GM12874 (cell line): ENCODE measurements around the gene TJP1.

ENCODE experiments used
- TF ChIP-seq, protein P1 (sequence below): IDR thresholded peaks from 2 replicates; pipeline ENCODE4 v1.5.1; 2011; ENCODE audit warnings: low read depth, mild to moderate bottlenecking, control low read depth, low read length, moderate library complexity; ENCODE audit not compliant: insufficient read depth

Gene TJP1

DNA sequence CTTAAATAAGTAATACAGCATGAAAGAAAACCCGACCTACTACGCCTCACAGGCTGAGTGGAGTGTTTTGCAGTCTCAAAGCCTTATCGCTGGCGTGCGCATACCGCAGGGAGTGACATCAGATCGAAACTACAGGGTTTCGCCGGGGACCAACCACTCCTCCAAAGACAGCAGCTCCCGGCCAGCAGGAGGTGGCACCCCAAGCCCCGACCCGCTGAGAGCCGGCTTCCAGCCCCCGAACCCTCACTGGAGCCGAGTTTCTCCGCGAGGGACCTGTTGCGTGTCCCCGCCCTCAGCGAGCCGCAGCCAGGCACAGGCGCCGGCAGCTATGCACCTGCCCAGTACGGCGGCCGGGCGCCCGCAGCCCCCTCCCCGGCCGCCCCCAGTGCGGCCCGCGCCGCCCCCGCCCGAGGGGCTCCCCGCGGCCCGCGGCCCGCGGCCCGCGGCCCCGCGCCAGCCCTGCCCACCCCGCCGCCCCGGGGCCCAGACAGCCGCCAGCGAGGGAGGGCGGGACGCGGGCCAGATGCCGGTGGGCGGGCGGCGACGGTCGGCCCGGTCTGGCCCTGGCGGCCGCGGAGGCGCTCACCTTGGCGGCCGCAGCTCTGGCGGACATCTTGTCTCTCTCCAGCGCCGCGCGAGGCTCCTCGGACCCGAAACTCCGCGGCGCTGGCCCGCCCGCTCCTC is 710 bp downstream of the TJP1 start:
- TF ChIP-seq, protein P1, sequence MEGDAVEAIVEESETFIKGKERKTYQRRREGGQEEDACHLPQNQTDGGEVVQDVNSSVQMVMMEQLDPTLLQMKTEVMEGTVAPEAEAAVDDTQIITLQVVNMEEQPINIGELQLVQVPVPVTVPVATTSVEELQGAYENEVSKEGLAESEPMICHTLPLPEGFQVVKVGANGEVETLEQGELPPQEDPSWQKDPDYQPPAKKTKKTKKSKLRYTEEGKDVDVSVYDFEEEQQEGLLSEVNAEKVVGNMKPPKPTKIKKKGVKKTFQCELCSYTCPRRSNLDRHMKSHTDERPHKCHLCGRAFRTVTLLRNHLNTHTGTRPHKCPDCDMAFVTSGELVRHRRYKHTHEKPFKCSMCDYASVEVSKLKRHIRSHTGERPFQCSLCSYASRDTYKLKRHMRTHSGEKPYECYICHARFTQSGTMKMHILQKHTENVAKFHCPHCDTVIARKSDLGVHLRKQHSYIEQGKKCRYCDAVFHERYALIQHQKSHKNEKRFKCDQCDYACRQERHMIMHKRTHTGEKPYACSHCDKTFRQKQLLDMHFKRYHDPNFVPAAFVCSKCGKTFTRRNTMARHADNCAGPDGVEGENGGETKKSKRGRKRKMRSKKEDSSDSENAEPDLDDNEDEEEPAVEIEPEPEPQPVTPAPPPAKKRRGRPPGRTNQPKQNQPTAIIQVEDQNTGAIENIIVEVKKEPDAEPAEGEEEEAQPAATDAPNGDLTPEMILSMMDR = no peak

DNA sequence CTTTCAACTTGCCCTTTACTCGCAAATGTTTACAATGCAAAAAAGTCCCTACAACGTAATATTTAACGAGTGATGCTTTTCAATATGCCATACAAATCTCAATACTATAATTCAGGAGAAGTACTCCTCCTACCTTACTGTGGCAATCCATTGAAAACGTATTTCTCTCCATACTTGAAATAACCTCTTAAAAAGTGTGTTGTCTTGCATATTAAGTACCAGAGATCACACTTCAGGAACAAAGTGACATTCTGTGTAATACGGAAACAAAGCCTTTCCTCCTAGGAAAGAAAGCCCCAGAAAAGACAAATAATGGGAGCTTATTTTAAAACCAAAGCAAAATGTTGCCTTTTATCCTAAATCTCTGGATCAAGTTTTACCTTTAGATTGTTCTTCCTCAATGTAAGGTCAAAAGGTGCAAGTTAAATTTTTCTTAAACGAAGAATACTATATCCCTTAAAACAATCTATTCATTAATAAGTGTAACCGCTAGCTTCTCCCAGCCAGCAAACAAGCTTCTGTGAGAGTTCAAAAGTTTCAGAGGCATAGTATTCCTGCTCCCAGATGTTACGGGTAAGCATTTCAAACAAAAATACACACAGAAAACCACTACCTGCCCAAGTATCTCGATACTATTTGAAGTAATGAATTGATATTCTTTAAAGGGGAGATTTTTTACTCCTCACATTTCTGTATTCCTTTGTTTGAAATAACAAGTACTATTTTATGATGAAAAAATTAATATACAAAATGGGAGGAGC is 1.7 kb downstream of the TJP1 start:
- TF ChIP-seq, protein P1 = no peak

DNA sequence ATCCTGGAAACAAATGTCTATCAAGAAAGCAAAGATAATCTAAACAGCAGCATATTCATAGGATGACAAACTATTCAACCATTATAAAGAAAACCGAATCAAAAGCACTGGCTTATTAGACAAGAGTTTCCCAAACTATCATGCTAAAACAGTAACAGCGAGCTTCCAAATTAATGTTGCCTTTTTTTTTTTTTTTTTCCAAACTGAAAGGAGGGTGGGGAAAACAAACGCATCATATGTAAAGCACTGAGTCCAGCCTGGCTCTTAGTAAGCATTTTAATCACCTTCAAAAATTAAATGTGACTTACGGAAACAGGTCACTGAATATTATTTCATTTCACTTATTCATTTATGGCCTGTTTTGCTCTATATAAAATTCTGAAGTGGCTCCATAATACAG is 2.3 kb downstream of the TJP1 start:
- TF ChIP-seq, protein P1 = no peak

DNA sequence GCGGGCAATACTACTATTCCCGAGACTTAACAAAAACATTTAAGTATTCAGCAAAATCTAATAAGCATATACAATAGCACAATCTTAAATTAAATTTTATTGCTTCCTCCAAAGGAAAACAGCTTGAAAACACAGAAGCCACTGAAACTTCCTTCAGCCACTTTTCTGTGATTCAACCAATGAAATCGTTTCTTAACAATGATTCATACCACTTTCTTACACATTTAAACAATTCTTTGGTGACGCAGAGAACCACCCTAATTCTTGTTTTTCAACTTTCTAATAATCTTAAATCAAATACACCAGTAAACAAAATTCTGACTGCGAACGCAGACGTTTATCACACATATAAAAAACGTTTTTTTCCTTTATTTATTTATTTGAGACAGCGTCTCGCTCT is 4.1 kb downstream of the TJP1 start:
- TF ChIP-seq, protein P1 = no peak

DNA sequence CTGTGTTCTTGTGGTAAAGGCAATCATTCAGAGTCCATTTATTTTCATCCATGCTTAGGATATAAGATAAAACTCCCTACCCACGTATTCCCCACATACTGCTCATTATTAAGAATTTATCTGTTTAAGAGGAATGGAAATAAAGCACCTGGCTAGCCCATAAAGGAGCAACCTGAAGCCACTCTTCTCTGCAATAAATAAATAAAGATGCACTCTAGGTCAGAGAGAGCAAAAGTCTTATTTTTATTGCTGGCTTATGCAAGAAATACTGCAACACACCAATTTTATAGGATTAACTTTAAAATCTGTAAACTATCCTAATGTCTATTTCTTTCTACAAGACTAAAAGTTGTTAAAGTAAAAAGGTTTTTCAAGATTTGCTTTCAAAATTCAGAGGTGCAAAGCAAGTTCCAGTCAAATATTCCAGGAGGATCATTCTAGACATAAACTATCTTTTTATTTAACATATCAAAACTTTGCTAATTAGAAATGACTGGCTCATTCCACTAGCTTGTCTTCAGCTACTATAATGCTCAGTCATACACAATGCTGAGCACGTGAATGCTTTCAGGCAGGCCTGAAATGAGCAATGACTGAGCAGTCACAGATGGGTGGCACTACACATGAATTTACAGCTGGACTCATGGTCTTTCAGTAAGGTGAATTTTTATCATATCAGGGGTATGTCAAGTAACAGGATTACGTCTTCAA is 7.1 kb downstream of the TJP1 start:
- TF ChIP-seq, protein P1 = no peak

DNA sequence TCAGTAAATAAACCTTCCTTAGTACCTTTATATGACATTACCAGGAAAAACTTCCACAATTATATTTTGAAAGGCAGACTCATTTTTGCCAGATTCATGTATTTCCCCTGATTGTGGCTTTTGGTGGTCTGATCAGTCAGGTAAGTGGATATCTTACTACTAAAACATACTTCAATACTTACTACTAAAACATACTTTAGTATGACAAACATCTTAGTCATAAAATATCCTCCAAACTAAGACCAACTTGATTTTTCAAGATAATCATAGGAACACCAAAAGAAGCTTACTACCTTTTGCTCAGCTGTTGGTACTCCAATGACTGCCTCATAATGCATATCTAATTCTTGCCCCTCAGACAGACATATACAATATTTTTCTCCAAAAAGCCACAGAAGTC is 9.3 kb downstream of the TJP1 start:
- TF ChIP-seq, protein P1 = no peak

DNA sequence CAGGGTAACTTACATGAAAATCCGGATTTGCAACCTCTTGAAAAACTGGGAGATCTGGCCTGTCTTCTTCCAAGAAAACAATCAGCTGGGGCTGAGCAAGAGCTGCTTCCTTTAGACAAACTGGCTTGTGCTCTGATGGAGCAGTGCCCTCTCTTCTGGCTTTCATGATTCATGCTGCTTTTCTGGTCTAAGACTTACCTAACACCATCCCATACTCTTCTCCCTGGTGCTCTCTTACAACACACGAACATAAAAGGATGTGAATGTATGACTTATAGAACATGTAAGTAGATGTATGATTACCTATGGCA is 9.9 kb downstream of the TJP1 start:
- TF ChIP-seq, protein P1 = no peak
